ENCODE data around the gene RBM5. TPM values are rescaled to one million over a fixed set of nuclear protein-coding genes. Genes with fewer than 3 reads are reported as not detected.

RBM5 gene
- polyA plus RNA-seq, 1 of the 3 experiments (the other 2 are of a cell fraction), result 113 TPM

DNA sequence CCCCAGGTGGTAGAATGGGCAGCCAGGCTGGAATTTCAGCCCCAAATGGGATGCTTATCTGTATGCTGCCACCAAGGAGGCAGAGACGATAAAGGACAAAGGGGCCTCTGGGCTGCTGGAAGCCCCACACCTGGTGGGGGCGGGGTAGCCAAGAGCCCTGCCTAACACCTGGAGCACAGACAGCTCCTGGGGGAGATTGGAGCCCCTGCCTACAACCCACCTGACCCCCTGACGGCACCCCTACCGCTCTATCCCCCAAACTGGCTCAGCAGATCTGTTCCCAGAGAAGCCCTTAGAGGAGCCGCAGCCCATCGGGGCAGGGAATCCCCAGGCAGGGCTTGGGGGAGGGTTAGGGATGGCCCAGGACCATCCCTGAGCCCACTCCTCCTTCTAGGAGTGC is 50.6 kb downstream of the RBM5 start:
- H4K20me1 ChIP-seq (ENCODE audit: insufficient read depth), result no peaks in the 10 kb centered on the region
- ChIA-PET CTCF (interaction anchor here (1.0 to 1.4 kb wide), 5 partner anchors 9 to 87 kb away, joined by 3 to 7 read pairs (median 3); no protein-coding TSS in a partner anchor), POLR2A (interaction anchor here (5.0 kb wide), 1 partner anchor 16 kb away, joined by 19 read pairs; no protein-coding TSS in a partner anchor)
- H3K27ac ChIP-seq (ENCODE audit: low read depth in 2 of 2, low read length in 1 of 2), result no peak overlapping the region
- no peaks in the 10 kb centered on the region for H3K9me2 ChIP-seq
- H3F3A ChIP-seq (replicated peaks; ENCODE audit: insufficient read depth), result no peaks in the 10 kb centered on the region
- no peak overlapping the region for H3K9ac ChIP-seq
- TF ChIP-seq, protein P1, sequence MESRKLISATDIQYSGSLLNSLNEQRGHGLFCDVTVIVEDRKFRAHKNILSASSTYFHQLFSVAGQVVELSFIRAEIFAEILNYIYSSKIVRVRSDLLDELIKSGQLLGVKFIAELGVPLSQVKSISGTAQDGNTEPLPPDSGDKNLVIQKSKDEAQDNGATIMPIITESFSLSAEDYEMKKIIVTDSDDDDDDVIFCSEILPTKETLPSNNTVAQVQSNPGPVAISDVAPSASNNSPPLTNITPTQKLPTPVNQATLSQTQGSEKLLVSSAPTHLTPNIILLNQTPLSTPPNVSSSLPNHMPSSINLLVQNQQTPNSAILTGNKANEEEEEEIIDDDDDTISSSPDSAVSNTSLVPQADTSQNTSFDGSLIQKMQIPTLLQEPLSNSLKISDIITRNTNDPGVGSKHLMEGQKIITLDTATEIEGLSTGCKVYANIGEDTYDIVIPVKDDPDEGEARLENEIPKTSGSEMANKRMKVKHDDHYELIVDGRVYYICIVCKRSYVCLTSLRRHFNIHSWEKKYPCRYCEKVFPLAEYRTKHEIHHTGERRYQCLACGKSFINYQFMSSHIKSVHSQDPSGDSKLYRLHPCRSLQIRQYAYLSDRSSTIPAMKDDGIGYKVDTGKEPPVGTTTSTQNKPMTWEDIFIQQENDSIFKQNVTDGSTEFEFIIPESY (IDR thresholded peaks at IDR 0.05; ENCODE audit: borderline replicate concordance, low read depth), result no peak
- TF ChIP-seq RXRA (IDR thresholded peaks at IDR 0.05; ENCODE audit: borderline replicate concordance, low read depth) (no peak), RAD21 (IDR thresholded peaks at IDR 0.05; ENCODE audit: low read length) (no peak), MXI1 (IDR thresholded peaks at IDR 0.05; ENCODE audit: low read depth, low read length) (no peak), FOSL2 (IDR thresholded peaks at IDR 0.05; ENCODE audit: borderline replicate concordance, low read depth) (no peak)
- H3K27me3 ChIP-seq (ENCODE audit: insufficient read depth), result no peaks in the 10 kb centered on the region
- no peak for DNase-seq
- no peaks in the 10 kb centered on the region for H3K79me2 ChIP-seq (ENCODE audit: insufficient read depth)
- H3K4me2 ChIP-seq, result peak overlapping the region; percentile 43; the same call in 1 of the 2 replicates
- 95% methylated on average over 4 of the region's 6 CpGs for WGBS (ENCODE audit: low lambda C conversion rate)
- H3K4me1 ChIP-seq (ENCODE audit: control insufficient read depth in 1 of 2, insufficient read depth in 2 of 2, low read depth in 1 of 2, low read length in 1 of 2), result peaks cover 14 to 43% of the 10 kb centered on the region in 2 experiments; a peak in 3 of 4 replicates
- no peak overlapping the region for H2AFZ ChIP-seq (ENCODE audit: low read depth)
- H3K9me3 ChIP-seq, result no peaks in the 10 kb centered on the region
- no peak overlapping the region for H3K4me3 ChIP-seq (ENCODE audit: low read depth in 2 of 2, low read length in 1 of 2)
- no peaks in the 10 kb centered on the region for H3K36me3 ChIP-seq (replicated peaks in 1 of 2; ENCODE audit: control insufficient read depth in 1 of 2, insufficient read depth in 2 of 2, low read length in 1 of 2)

- TF ChIP-seq TAF1 (IDR thresholded peaks at IDR 0.05; ENCODE audit: borderline replicate concordance, low read depth, low read length) (no peak), GABPA (IDR thresholded peaks at IDR 0.05; ENCODE audit: low read depth) (no peak), RXRA (IDR thresholded peaks at IDR 0.05; ENCODE audit: borderline replicate concordance, low read depth) (no peak), TCF12 (IDR thresholded peaks at IDR 0.05) (no peak)
- TF ChIP-seq, protein P2, sequence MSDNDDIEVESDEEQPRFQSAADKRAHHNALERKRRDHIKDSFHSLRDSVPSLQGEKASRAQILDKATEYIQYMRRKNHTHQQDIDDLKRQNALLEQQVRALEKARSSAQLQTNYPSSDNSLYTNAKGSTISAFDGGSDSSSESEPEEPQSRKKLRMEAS (IDR thresholded peaks at IDR 0.05; ENCODE audit: low read depth), result no peak
- Histone ChIP-seq H3K4me3 (ENCODE audit: low read depth in 2 of 2, low read length in 1 of 2) (no peak overlapping the region), H2AFZ (ENCODE audit: low read depth) (no peak overlapping the region), H3K79me2 (ENCODE audit: insufficient read depth) (no peaks in the 10 kb centered on the region), H3K4me1 (ENCODE audit: control insufficient read depth in 1 of 2, insufficient read depth in 2 of 2, low read depth in 1 of 2, low read length in 1 of 2) (peaks cover 14 to 43% of the 10 kb centered on the region in 2 experiments; a peak in 3 of 4 replicates), H3K36me3 (replicated peaks in 1 of 2; ENCODE audit: control insufficient read depth in 1 of 2, insufficient read depth in 2 of 2, low read length in 1 of 2) (no peaks in the 10 kb centered on the region), H3K27ac (ENCODE audit: low read depth in 2 of 2, low read length in 1 of 2) (no peak overlapping the region), H3F3A (replicated peaks; ENCODE audit: insufficient read depth) (no peaks in the 10 kb centered on the region), H3K4me2 (no peak overlapping the region), H4K20me1 (ENCODE audit: insufficient read depth) (no peaks in the 10 kb centered on the region), H3K9me2 (no peaks in the 10 kb centered on the region), H3K9ac (no peak overlapping the region), H3K27me3 (ENCODE audit: insufficient read depth) (no peaks in the 10 kb centered on the region), H3K9me3 (no peaks in the 10 kb centered on the region)
- no CpG with 5 or more reads among the region's 13 CpGs for WGBS (ENCODE audit: low lambda C conversion rate)
- POLR2A ChIA-PET, result interaction anchor here (5.0 kb wide), 1 partner anchor 16 kb away, joined by 19 read pairs; no protein-coding TSS in a partner anchor
- DNase-seq, result no peak
- CTCF ChIA-PET, result interaction anchor here (1.0 to 1.4 kb wide), 5 partner anchors 8 to 86 kb away, joined by 3 to 7 read pairs (median 3); no protein-coding TSS in a partner anchor
Observed at GRCh38 chr3:50139718-50140423, 51.2 kb downstream of the RBM5 start.
